GM18907 (cell line): Measurements from ENCODE around the gene GUCA1C.
A peak's percentile ranks its signal among the peaks of the same experiment; 100 is the strongest.

Experiments used
- ATAC-seq: cut with Tn5 transposase; IDR thresholded peaks from one replicate; pipeline ENCODE4 v1.9.1; 2021; ENCODE audit warnings: mild to moderate bottlenecking, moderate library complexity; ENCODE audit not compliant: unreplicated experiment

The GUCA1C gene

GRCh38 chr3:108953700-108954099, at the start of gene GUCA1C:
TSS of gene GUCA1C (minus strand) at chr3:108953879. CDS start at chr3:108953762, 117 bp downstream.
- ATAC-seq, result no peak

GRCh38 chr3:108998436-108998835, 44.8 kb upstream of the GUCA1C start:
- no peak for ATAC-seq

- ATAC-seq, result no peak
Observed at GRCh38 chr3:108985844-108986243, 32.2 kb upstream of the GUCA1C start.

GRCh38 chr3:108983051-108983450, 29.4 kb upstream of the GUCA1C start:
- no peak for ATAC-seq

- ATAC-seq, result no peak
Observed at GRCh38 chr3:108976058-108976457, 22.4 kb upstream of the GUCA1C start.

- ATAC-seq, result no peak
Observed at GRCh38 chr3:108973019-108973418, 19.3 kb upstream of the GUCA1C start.

- ATAC-seq, result no peak
Observed at GRCh38 chr3:108972482-108972881, 18.8 kb upstream of the GUCA1C start.

- ATAC-seq, result no peak
Observed at GRCh38 chr3:108970561-108970960, 16.9 kb upstream of the GUCA1C start.

- ATAC-seq, result no peak
Observed at GRCh38 chr3:108966773-108967172, 13.1 kb upstream of the GUCA1C start.

GRCh38 chr3:108959017-108959416, 5.3 kb upstream of the GUCA1C start:
- no peak for ATAC-seq

- no peak for ATAC-seq
Observed at GRCh38 chr3:108953210-108953609, 469 bp downstream of the GUCA1C start.

GRCh38 chr3:108951820-108952501, 1.7 kb downstream of the GUCA1C start:
- no peak for ATAC-seq

GRCh38 chr3:108947855-108948254, 5.8 kb downstream of the GUCA1C start:
- no peak for ATAC-seq

- no peak for ATAC-seq
Observed at GRCh38 chr3:108946292-108947285, 7.1 kb downstream of the GUCA1C start.

GRCh38 chr3:108940568-108941263, 13.0 kb downstream of the GUCA1C start:
- ATAC-seq, result no peak

- no peak for ATAC-seq
Observed at GRCh38 chr3:108940166-108940565, 13.5 kb downstream of the GUCA1C start.

- ATAC-seq, result no peak
Observed at GRCh38 chr3:108936924-108937689, 16.6 kb downstream of the GUCA1C start.

GRCh38 chr3:108931035-108931434, 22.6 kb downstream of the GUCA1C start:
- ATAC-seq, result no peak

GRCh38 chr3:108918866-108919265, 34.8 kb downstream of the GUCA1C start:
- ATAC-seq, result no peak

GRCh38 chr3:108914774-108915641, 38.7 kb downstream of the GUCA1C start:
- ATAC-seq, result peak; percentile 96
